Ascending aorta (tissue), 2 donors: ENCODE results near the gene SLC11A1. TPM values are rescaled to one million over a fixed set of nuclear protein-coding genes. Genes with fewer than 3 reads are reported as not detected.

Experiments
- DNase-seq, 2 donors: peaks; one replicate each; pipeline ENCODE4 v3.0.0-alpha.2; 2019; ENCODE audit warnings: low spot score in 2 of 2
- H3K27ac ChIP-seq, 2 donors: fragments of 200-600 bp; sonication (generic); one replicate each; pipeline ENCODE4 v1.5.1; 2016 to 2017; ENCODE audit warnings: mild to moderate bottlenecking in 1 of 2
- H3K27me3 ChIP-seq: fragments of 200-600 bp; sonication (generic); one replicate; pipeline ENCODE4 v1.5.1; 2017
- H3K36me3 ChIP-seq, 2 donors: fragments of 200-600 bp; sonication (generic); one replicate each; pipeline ENCODE4 v1.5.1; 2016
- H3K4me1 ChIP-seq, 2 donors: fragments of 200-600 bp; sonication (generic); one replicate each; pipeline ENCODE4 v1.5.1; 2016 to 2017; ENCODE audit warnings: mild to moderate bottlenecking in 1 of 2
- H3K4me3 ChIP-seq, 2 donors: fragments of 200-600 bp; sonication (generic); one replicate each; pipeline ENCODE4 v1.5.1; 2016 to 2017; ENCODE audit warnings: mild to moderate bottlenecking in 1 of 2
- H3K9me3 ChIP-seq, 2 donors: fragments of 200-600 bp; sonication (generic); one replicate each; pipeline ENCODE4 v1.5.1; 2016
- intact Hi-C: fragments of 100-400 bp; cut with DNase I; formaldehyde crosslinking; loops from one replicate; pipeline ENCODE4 v1.15.1; 2023
- total RNA-seq: library from RNA; depleted of rRNA; stranded (reverse); fragments of >200 nt; gene quantifications from one replicate; pipeline ENCODE4 v1.1.0, GENCODE V29; 2016
- TF ChIP-seq, protein P1 (sequence below), 3 experiments: fragments of 200-600 bp in 2 of 3; fragments of 450-650 bp in 1 of 3; sonication (generic) in 2 of 3; IDR thresholded peaks; one replicate each; pipeline ENCODE4 v1.5.1; 2016 to 2019; ENCODE audit warnings: antibody characterized with exemption in 3 of 3, mild to moderate bottlenecking in 1 of 3, moderate library complexity in 1 of 3

Gene SLC11A1
- total RNA-seq, 1 donor from 2014 or later, result 16.4 TPM

DNA sequence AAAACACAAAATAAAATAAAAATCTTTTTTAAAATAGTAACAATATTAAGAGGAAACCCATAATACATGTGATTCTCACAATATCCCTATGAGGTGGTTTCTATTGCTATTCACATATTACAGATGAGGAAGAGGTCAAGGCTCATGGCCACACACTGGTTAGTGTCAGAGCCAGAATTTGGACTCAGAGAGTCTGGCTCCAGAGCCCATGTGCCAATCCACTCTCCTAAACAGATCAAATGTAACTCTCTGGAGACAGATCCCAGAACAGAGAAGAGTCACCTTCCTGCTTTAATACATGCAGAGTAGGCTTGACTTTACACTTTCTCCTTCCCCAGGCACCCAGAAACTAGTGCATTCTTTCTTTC lies 10.1 kb upstream of the SLC11A1 start:
- no peak for DNase-seq
- peak overlapping the region; percentile 52 to 71 for H3K27ac ChIP-seq

DNA sequence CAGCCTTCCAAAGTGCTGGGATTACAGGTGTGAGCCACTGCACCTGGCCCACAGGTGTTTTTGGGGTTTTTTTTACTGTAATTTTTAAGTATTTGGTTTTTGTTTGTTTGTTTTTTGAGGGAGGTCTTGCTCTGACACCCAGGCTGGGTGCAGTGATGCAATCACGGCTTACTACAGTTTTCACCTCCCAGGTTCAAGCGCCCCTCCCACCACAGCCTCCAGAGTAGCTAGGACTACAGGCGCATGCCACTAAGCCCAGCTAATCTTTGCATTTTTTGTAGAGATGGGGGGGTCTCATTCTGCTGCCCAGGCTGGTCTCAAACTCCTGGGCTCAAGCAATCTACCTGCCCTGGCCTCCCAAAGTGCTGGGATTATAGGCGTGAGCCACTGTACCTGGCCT lies 7.3 kb upstream of the SLC11A1 start:
- peaks cover 0 to 4% of the 10 kb centered on the region in 2 donors for H3K4me1 ChIP-seq
- H3K27ac ChIP-seq, result no peak overlapping the region
- TF ChIP-seq, protein P1, sequence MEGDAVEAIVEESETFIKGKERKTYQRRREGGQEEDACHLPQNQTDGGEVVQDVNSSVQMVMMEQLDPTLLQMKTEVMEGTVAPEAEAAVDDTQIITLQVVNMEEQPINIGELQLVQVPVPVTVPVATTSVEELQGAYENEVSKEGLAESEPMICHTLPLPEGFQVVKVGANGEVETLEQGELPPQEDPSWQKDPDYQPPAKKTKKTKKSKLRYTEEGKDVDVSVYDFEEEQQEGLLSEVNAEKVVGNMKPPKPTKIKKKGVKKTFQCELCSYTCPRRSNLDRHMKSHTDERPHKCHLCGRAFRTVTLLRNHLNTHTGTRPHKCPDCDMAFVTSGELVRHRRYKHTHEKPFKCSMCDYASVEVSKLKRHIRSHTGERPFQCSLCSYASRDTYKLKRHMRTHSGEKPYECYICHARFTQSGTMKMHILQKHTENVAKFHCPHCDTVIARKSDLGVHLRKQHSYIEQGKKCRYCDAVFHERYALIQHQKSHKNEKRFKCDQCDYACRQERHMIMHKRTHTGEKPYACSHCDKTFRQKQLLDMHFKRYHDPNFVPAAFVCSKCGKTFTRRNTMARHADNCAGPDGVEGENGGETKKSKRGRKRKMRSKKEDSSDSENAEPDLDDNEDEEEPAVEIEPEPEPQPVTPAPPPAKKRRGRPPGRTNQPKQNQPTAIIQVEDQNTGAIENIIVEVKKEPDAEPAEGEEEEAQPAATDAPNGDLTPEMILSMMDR (IDR thresholded peaks at IDR 0.05), result no peak
- H3K4me3 ChIP-seq, result no peak overlapping the region
- intact Hi-C loops, result no loop called here
- no peaks in the 10 kb centered on the region for H3K9me3 ChIP-seq
- H3K36me3 ChIP-seq, result no peaks in the 10 kb centered on the region
- H3K27me3 ChIP-seq, result no peaks in the 10 kb centered on the region
- DNase-seq, result no peak

More for the DNA sequence above, 10.1 kb upstream of the SLC11A1 start:
- intact Hi-C loops, result no loop called here
- Histone ChIP-seq H3K4me1 (peaks cover 0 to 16% of the 10 kb centered on the region in 2 donors), H3K36me3 (no peaks in the 10 kb centered on the region), H3K9me3 (no peaks in the 10 kb centered on the region), H3K27me3 (no peaks in the 10 kb centered on the region), H3K4me3 (no peak overlapping the region)
- TF ChIP-seq, protein P1 (IDR thresholded peaks at IDR 0.05), result no peak

GRCh38 chr2:218375212-218375611 lies 6.9 kb upstream of the SLC11A1 start:
- TF ChIP-seq, protein P1 (IDR thresholded peaks at IDR 0.05), result no peak
- intact Hi-C loops, result no loop called here
- Histone ChIP-seq H3K27ac (no peak overlapping the region), H3K36me3 (no peaks in the 10 kb centered on the region), H3K4me3 (no peak overlapping the region), H3K4me1 (no peaks in the 10 kb centered on the region), H3K9me3 (no peaks in the 10 kb centered on the region), H3K27me3 (no peaks in the 10 kb centered on the region)
- no peak for DNase-seq

DNA sequence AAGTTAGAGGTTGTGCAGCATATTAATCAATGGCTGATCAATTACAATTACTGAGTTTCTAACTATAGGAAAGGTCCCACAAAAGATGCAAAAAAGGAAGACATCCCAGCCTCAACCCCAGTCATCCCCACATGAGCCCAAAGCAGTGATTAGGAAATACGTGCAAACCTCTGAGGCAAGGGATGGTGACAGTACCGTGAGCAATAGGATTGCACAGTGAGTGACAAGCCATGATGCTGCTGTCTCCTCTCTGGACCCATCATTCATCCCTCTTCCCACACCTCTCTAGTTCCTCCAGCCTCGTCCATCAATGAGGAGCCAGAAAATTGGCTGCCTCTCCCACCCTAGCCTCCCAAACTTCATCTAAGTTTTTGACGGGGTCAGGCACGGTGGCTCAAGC lies 4.0 kb upstream of the SLC11A1 start:
- Histone ChIP-seq H3K9me3 (no peaks in the 10 kb centered on the region), H3K4me3 (no peak overlapping the region), H3K36me3 (no peaks in the 10 kb centered on the region), H3K4me1 (no peaks in the 10 kb centered on the region), H3K27me3 (no peaks in the 10 kb centered on the region), H3K27ac (no peak overlapping the region)
- TF ChIP-seq, protein P1 (IDR thresholded peaks at IDR 0.05), result no peak
- intact Hi-C loops, result no loop called here
- DNase-seq, result no peak

DNA sequence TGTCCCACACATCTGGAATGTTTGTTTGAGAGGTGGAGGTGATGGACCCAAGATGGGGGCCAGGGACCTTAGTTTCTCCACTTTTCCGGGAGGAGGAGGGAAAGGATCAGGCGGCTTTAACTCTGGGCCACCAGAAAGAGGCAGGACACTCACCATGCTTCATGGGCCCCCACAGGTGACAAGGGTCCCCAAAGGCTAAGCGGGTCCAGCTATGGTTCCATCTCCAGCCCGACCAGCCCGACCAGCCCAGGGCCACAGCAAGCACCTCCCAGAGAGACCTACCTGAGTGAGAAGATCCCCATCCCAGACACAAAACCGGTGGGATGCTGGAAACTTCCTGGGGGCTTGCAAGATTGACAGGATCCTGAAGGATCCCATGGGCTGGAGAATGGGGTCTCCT lies 712 bp downstream of the SLC11A1 start:
- intact Hi-C loops, result no loop called here
- DNase-seq, result no peak
- Histone ChIP-seq H3K9me3 (no peaks in the 10 kb centered on the region), H3K27me3 (no peaks in the 10 kb centered on the region), H3K4me3 (peak overlapping the region in 1 of 2 donors; percentile 33), H3K4me1 (peaks cover 0 to 6% of the 10 kb centered on the region in 2 donors), H3K36me3 (no peaks in the 10 kb centered on the region), H3K27ac (peak overlapping the region in 1 of 2 donors; percentile 24)
- TF ChIP-seq, protein P1 (IDR thresholded peaks at IDR 0.05), result no peak

- no peaks in the 10 kb centered on the region for H3K36me3 ChIP-seq
- H3K9me3 ChIP-seq, result no peaks in the 10 kb centered on the region
- TF ChIP-seq, protein P1 (IDR thresholded peaks at IDR 0.05), result no peak
- H3K27ac ChIP-seq, result no peak overlapping the region
- DNase-seq, result no peak
- intact Hi-C loops, result no loop called here
- H3K4me3 ChIP-seq, result peak overlapping the region in 1 of 2 donors; percentile 15
- H3K27me3 ChIP-seq, result no peaks in the 10 kb centered on the region
- H3K4me1 ChIP-seq, result peaks cover 0 to 7% of the 10 kb centered on the region in 2 donors
Observed at GRCh38 chr2:218383892-218384519, 1.9 kb downstream of the SLC11A1 start.
